ENCODE results near the gene RRAS.

The RRAS gene

DNA sequence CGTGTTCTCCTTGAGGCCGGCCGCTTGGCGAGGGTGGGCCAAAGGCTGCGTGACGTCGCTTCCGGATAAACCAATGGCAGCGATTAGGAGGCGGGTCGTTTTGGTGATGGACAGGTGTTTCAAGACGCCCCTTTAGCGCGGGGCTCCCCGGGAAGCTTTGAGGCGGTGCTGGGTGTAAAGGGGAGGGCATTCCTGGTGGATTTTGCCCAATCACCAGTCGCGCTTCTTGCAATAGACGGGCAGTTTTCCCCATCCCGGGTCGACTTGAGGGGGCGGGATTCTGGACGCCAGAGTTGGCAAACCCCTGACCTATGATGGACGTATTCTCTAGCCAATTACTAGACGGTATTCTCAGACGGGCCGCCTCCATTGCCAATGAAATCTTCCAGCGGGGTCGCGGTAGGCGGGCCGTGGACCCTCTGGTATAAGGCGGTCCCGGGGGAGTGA lies 36.9 kb upstream of the RRAS start:
- peak; percentile 99 for DNase-seq

DNA sequence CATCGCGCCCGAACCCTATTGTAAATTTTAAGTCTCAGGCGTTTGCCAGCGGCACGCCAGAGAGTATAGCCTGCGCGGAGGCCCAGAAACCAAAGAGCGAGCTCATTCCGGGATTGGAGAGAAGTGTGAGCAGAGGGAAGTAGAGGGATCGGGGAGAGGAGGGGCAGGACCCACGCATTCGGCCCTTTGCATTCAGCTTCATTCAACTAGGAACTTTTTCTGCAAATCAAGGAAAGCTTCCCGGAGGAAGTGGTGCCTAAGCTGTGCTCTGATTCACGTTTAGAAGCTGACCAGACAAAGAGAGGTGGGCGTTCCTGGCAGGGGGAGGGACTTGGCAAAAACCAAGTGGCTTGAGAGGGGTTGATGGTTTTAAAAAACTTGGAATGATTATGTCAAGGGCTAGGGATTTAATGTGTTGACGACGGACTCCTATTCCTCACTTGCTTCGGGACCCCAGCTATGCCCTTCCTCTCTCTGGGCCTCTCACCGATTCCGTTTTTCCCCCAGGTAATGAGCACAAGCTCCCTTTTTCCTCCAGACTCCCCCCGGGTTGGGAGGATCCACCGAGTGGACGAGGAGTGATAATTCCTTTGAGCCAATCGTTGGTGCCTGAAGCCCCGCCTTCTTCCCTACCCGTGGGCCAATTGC lies 36.3 kb upstream of the RRAS start:
- no peak for DNase-seq

DNA sequence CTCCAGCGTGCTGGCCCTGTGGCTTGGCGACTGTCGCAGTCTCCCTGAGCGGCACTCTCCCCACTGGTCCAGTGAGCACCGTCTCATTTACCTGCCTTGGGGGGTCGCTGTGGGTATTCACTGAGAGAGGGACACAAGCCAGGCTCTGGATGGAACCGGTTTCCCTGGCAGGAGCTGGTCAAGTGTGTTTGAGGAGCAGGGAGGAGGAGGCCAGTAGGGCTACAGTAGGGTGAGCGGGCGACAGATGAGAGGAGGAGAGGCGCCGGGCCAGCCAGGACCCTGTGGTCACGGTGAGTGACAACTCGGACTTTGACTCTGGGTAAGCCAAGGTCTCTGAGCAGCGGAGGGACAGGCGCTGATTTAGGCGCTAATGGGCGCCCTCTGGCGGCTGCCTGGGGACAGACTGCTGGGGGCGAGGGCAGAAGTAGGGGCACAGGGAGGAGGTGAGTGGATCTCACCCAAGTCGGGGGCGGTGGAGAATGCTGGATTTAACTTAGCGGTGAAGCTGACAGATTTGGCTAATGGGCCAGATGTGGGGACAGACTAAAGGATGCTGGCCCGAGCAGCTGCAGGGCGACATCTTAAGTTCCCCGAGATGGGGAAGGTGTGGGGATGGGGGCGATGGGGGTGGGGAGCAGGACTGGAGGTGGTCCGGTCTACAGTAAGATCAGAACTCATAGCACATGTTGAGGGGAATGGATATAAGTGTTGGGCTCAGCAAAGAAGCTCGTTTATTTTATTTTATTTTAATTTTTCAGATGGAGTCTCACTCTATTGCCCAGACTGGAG lies 32.4 kb upstream of the RRAS start:
- peak; percentile 90 for DNase-seq

DNA sequence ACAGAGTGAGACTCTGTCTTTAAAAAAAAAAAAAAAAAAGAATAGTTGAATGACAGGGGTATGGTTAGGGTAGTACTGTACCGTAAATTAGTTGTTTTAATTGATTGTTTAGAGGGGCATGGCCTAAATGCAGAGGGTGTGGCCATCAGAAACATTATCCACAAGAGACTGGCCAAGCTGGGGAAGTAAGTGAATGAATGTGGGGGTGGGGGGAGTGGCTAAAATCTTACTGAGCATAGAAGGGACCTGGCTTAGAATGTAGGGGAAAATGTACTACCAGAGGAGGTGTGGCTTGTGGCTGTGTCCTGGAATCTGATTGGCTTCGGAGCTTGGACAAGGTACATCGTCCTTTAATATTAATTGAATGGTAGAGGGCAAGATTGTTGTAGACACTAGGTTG lies 29.6 kb upstream of the RRAS start:
- no peak for DNase-seq

DNA sequence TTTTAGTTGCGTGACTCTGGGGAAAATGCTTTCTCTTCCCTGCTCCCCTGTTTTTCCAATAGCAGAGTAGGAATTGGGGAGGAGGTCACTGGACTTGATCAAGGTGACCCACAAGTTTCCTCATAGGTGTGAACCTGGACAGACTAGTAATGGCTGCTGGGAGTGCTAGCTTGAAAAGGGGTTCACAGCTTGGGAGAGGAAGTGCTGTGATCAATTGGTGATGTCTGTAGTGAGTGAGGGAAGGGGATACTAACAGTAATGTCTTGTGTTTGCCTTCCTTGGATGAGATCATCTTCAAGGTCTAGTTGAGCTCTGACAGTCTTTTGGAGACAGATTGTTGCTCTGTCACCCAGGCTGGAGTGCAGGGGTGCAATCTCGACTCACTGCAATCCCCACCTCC lies 27.5 kb upstream of the RRAS start:
- DNase-seq, result no peak

- no peak for DNase-seq
These were observed 26.1 kb upstream of the RRAS start for GRCh38 chr19:49666120-49666444.

DNA sequence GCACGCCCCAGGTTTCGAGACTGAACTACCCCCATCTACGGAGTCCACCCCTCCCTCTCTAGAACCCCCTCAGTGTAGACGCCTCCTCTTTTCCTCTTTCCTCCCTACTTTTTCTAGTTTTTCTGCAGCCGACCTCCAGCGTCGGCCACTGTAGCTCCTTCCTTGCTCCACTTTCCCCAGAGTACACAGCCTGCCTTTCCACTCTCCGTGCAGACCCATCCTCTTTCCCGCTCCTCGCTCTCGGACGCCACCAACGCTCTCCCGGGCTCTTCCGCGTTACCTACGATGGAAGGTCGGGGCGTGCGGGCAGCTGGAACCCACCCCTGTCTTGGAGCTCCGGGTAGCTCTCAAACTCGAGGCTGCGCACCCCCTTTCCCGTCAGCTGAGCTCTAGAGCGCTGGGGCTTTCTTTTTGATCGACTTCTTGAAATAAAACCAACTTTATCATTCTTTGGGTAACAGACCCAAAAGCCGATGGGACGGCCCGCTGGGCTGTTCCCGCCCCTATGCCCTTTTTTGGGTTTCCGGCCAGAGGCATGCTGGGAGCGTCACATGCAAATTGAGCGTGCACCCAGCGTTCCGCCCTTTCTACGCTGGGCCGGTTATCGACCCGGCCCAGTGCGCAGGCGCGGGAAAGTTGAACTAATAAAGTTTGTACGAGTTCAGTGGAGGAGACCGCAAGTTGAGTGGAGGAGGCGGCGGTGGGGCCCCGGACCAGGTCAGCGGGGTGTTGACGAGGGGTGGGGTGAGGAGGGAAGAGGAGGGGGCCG lies 25.6 kb upstream of the RRAS start, which contains the start of the genes BCL2L12 and IRF3:
TSS of gene BCL2L12 (plus strand) at position 583 of the 769 bp plus-strand sequence. CDS start 760 bp downstream, outside the sequence.
TSS of gene IRF3 (minus strand) at position 507 of the 769 bp plus-strand sequence. CDS start 1,019 bp downstream, outside the sequence.
- peak; percentile 100 for DNase-seq

DNA sequence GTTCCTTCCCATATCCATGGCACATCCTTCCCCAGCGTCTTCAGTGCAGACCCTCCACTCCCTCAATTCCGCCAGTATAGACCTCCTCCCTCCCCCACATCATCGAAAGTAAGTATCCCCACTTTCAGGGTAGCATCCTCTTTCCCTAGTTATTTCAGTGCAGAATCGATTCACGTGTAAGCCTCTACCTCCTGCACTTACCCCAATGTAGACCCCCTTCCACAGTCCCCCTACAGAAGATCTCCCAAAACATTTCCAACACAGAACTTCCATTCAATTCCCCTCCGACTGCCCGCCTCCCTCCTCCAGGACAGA lies 25.1 kb upstream of the RRAS start:
- no peak for DNase-seq

- peak; percentile 96 for DNase-seq
These were observed 24.5 kb upstream of the RRAS start for GRCh38 chr19:49664171-49665035.

- DNase-seq, result no peak
These were observed 23.3 kb upstream of the RRAS start for GRCh38 chr19:49663224-49663623.

GRCh38 chr19:49662011-49662410 lies 22.1 kb upstream of the RRAS start:
- DNase-seq, result no peak

DNA sequence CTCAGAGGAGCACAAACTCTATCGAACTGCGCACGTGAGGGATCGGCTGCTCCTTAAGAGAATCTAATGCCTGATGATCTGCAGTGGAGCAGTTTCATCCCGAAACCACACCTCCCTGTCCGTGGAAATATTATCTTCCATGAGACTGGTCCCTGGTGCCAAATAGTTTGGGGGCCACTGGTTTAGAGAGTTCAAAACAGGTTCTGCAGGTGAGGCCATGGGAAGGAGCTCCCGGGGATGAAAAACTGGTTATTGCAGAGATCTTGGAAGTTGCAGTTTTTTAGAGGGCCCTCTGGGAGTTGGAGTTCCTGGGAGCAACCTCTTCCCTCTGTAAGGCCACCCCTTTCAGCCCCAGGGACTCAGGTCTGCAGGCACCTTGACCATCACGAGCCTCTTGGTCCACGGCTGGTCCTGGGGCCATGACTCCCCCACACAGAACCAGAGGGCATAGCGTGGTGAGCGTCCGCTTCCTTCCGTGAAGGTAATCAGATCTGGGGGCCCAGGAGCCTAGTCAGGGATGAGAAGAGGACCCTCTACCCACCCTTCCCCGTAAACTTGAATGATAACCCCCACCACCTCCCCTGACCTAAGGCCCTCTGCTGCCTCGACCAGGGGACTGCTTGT lies 20.5 kb upstream of the RRAS start:
- no peak for DNase-seq

DNA sequence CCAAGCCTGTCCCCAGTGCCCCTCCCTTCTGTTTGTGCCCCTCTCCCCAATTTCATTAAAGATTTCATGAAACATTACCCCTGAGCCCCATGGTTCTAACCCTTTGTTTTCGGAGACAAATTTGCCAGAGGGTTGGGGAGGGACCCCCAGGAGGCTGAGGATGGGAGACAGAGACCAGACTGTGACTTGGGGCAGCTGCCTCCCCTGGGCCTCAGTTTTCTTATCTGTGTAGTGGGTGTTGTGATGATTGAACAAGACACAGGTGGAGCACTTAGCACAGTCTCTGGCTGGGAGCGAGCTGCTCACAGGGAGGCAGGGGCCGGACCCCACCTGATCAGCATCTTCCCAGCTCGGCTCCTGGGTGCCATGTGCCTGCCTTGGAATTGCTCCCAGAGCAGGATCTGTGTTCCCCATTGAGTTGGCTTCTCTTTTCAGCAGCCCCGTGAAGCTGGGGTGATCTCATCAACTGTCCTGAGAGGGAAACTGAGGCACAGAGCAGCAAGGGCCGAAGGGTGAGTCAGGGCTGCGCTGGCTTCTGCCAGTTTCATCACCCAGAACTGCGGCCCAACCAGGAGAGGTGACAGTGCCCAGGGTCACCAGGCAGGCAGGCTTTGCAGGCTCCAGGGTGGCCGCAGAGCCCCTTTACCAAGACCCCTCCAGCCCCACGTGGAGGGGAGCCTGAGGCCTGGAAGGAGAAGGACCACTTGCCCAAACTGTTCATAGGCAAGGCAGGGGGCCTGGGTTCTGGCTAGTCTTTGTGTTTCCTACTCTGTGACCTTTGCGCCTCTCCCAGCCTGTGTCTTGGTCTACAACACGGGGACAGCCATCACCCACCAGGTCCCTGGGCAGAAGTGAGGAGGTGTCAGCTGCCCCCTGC lies 18.9 kb upstream of the RRAS start:
- no peak for DNase-seq

- DNase-seq, result no peak
These were observed 18.2 kb upstream of the RRAS start for GRCh38 chr19:49658139-49658517.

- DNase-seq, result no peak
These were observed 17.7 kb upstream of the RRAS start for GRCh38 chr19:49657493-49658138.

DNA sequence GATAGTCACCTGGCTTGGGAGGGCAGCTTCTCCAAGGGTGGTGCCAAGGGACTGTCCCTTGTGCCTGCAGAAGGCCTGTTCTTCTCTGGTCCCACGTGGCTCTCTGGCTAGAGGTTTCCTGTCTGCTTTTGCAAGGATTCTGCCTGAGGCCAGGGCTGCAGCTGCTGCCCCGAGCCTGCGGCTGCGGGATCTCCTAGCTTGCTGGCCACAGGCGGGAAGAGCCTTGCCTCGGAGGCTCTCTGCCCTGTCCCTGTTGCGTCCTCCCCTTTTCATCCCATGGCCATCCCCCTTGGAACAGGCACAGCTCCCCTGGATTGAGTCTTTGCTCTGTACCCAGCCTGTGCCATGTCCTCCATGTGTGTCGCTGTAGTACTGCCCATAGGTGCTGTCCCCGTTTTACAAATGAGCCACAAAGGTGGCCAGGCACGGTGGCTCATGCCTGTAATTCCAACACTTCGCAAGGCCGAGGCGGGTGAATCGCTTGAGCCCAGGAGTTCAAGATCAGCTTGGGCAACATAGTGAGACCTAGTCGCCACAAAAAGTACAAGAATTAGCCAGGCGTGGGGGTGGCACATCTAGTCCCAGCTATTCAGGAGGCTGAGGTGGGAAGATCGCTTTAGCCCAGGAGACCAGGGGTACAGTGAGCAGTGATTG lies 16.6 kb upstream of the RRAS start:
- DNase-seq, result no peak

DNA sequence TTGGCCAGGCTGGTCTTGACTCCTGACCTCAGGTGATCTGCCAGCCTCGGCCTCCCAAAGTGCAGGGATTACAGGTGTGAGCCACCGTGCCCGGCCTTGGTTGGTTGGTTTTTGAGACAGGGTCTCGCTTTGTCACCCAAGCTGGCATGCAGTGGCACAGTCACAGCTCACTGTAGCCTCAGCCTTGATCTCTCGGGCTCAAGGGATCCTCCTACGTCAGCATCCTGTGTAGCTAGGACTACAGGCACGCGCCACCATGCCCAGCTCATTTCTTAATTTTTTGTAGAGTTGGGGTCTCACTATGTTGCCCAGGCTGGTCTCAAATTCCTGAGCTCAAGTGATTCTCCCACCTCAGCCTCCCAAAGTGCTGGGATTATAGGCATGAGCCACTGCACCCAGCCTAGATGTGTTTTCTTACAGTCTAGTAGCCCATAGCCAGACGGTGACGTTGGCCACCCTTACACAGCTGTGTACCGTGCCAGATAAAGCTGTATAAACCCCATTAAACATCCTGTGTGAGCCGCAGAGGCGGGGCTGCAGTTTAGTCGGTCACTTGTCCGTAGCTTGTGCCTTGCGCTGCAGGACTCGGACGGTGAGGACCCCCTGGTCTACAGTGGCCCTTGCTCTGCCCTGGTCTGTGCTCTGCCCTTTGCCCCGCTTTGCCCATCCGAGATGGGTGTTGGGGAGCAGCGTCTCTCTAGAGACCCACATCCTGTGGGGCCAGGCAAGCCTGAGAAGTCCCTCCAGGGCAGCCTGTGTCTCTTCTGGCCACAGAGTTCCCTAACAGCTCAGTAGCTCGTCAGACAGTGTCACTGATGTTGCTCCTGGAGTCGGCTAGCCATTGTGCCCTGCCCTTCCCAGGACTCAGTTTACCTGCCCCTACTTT lies 15.9 kb upstream of the RRAS start:
- DNase-seq, result no peak

- no peak for DNase-seq
These were observed 14.6 kb upstream of the RRAS start for GRCh38 chr19:49654581-49654980.

- no peak for DNase-seq
These were observed 13.5 kb upstream of the RRAS start for GRCh38 chr19:49653466-49653806.
